ENCODE data around the gene ABCC1. TPM values are rescaled to one million over a fixed set of nuclear protein-coding genes. Genes with fewer than 3 reads are reported as not detected.

ABCC1 gene
- total RNA-seq, 6 donors from 2014 or later = 35.4 to 106 (median 44.8) TPM

- no peak for DNase-seq
- Histone ChIP-seq H3K9me3 (peaks cover 0 to 9% (median 7%) of the 10 kb centered on the region in 4 donors), H3K36me3 (peaks cover 0 to 40% (median 23%) of the 10 kb centered on the region in 4 donors), H3K27ac (no peak overlapping the region), H3K27me3 (no peaks in the 10 kb centered on the region), H3K4me1 (no peaks in the 10 kb centered on the region), H3K4me3 (no peak overlapping the region)
- TF ChIP-seq POLR2AphosphoS5 (IDR thresholded peaks at IDR 0.05) (no peak), POLR2A (IDR thresholded peaks at IDR 0.05) (no peak), CTCF (IDR thresholded peaks at IDR 0.05) (no peak), EP300 (IDR thresholded peaks at IDR 0.05) (no peak)
- 92 to 98% methylated on average over 4 of the region's 4 CpGs for WGBS, 2 donors
- no peak for ATAC-seq (ENCODE audit: low FRiP score in 2 of 2)
These were observed 213.7 kb downstream of the ABCC1 start for GRCh38 chr16:16163109-16163508.

- ATAC-seq (ENCODE audit: low FRiP score in 2 of 2) (no peak), DNase-seq (no peak)
- peaks cover 0 to 9% (median 7%) of the 10 kb centered on the region in 4 donors for H3K9me3 ChIP-seq
- H3K27ac ChIP-seq = no peak overlapping the region
- TF ChIP-seq CTCF (IDR thresholded peaks at IDR 0.05) (no peak), POLR2A (IDR thresholded peaks at IDR 0.05) (no peak), POLR2AphosphoS5 (IDR thresholded peaks at IDR 0.05) (no peak), EP300 (IDR thresholded peaks at IDR 0.05) (no peak)
- H3K36me3 ChIP-seq = peaks cover 0 to 45% (median 23%) of the 10 kb centered on the region in 4 donors
- no peaks in the 10 kb centered on the region for H3K27me3 ChIP-seq
- H3K4me3 ChIP-seq = no peak overlapping the region
- WGBS, 2 donors = 87 to 95% methylated on average over 5 of the region's 5 CpGs
- H3K4me1 ChIP-seq = no peaks in the 10 kb centered on the region
These were observed 214.2 kb downstream of the ABCC1 start for GRCh38 chr16:16163571-16163970.

GRCh38 chr16:16164243-16164642 lies 214.8 kb downstream of the ABCC1 start:
- Histone ChIP-seq H3K27ac (no peak overlapping the region), H3K27me3 (no peaks in the 10 kb centered on the region), H3K4me3 (no peak overlapping the region), H3K4me1 (no peaks in the 10 kb centered on the region), H3K36me3 (peaks cover 0 to 50% (median 21%) of the 10 kb centered on the region in 4 donors), H3K9me3 (peaks cover 0 to 6% (median 3%) of the 10 kb centered on the region in 4 donors)
- DNase-seq (no peak), ATAC-seq (ENCODE audit: low FRiP score in 2 of 2) (no peak)
- TF ChIP-seq CTCF (IDR thresholded peaks at IDR 0.05) (no peak), POLR2A (IDR thresholded peaks at IDR 0.05) (no peak), POLR2AphosphoS5 (IDR thresholded peaks at IDR 0.05) (no peak), EP300 (IDR thresholded peaks at IDR 0.05) (no peak)
- 77 to 91% methylated on average over 3 of the region's 3 CpGs for WGBS, 2 donors

- peaks cover 0 to 51% (median 21%) of the 10 kb centered on the region in 4 donors for H3K36me3 ChIP-seq
- no peak for DNase-seq
- no peaks in the 10 kb centered on the region for H3K27me3 ChIP-seq
- no peaks in the 10 kb centered on the region for H3K9me3 ChIP-seq
- no peak for ATAC-seq (ENCODE audit: low FRiP score in 2 of 2)
- WGBS, 2 donors = 83 to 98% methylated on average over 7 of the region's 7 CpGs
- no peak overlapping the region for H3K27ac ChIP-seq
- TF ChIP-seq CTCF (IDR thresholded peaks at IDR 0.05) (no peak), EP300 (IDR thresholded peaks at IDR 0.05) (no peak), POLR2A (IDR thresholded peaks at IDR 0.05) (no peak), POLR2AphosphoS5 (IDR thresholded peaks at IDR 0.05) (no peak)
- no peak overlapping the region for H3K4me3 ChIP-seq
- H3K4me1 ChIP-seq = no peaks in the 10 kb centered on the region
These were observed 216.7 kb downstream of the ABCC1 start for GRCh38 chr16:16166085-16166484.

GRCh38 chr16:16166949-16167348 lies 217.5 kb downstream of the ABCC1 start:
- no peak for ATAC-seq (ENCODE audit: low FRiP score in 2 of 2)
- no peak for DNase-seq
- Histone ChIP-seq H3K9me3 (no peaks in the 10 kb centered on the region), H3K4me1 (no peaks in the 10 kb centered on the region), H3K4me3 (no peak overlapping the region), H3K27me3 (no peaks in the 10 kb centered on the region), H3K27ac (no peak overlapping the region), H3K36me3 (peaks cover 0 to 46% (median 18%) of the 10 kb centered on the region in 4 donors)
- 37 to 50% methylated on average over 2 of the region's 2 CpGs for WGBS, 2 donors
- TF ChIP-seq CTCF (IDR thresholded peaks at IDR 0.05) = no peak
- TF ChIP-seq POLR2AphosphoS5 (IDR thresholded peaks at IDR 0.05) = no peak
- TF ChIP-seq POLR2A (IDR thresholded peaks at IDR 0.05) = no peak
- TF ChIP-seq EP300 (IDR thresholded peaks at IDR 0.05) = no peak
